HG03565 (cell line): ENCODE data around the gene GLG1.
"Not testable (repeated sequence)": the region's sequence is repeated elsewhere in the genome, so short reads cannot be mapped to it uniquely, and the experiment has no call there.

Source experiments
- ATAC-seq: cut with Tn5 transposase; IDR thresholded peaks from one replicate; pipeline ENCODE4 v1.9.1; 2021; ENCODE audit warnings: mild to moderate bottlenecking, moderate library complexity; ENCODE audit not compliant: unreplicated experiment

Gene GLG1

GRCh38 chr16:74412775-74413390 is 194.0 kb downstream of the GLG1 start:
- not testable (repeated sequence) for ATAC-seq

- not testable (repeated sequence) for ATAC-seq
Observed at GRCh38 chr16:74412138-74412774, 194.7 kb downstream of the GLG1 start.

- ATAC-seq: not testable (repeated sequence)
Observed at GRCh38 chr16:74410981-74411380, 195.9 kb downstream of the GLG1 start.

- not testable (repeated sequence) for ATAC-seq
Observed at GRCh38 chr16:74410057-74410957, 196.6 kb downstream of the GLG1 start.

- ATAC-seq: not testable (repeated sequence)
Observed at GRCh38 chr16:74409185-74409981, 197.5 kb downstream of the GLG1 start.

- not testable (repeated sequence) for ATAC-seq
Observed at GRCh38 chr16:74407362-74407705, 199.6 kb downstream of the GLG1 start.

GRCh38 chr16:74406600-74407361 is 200.1 kb downstream of the GLG1 start:
- not testable (repeated sequence) for ATAC-seq

GRCh38 chr16:74404148-74404933 is 202.6 kb downstream of the GLG1 start:
- ATAC-seq: not testable (repeated sequence)

- not testable (repeated sequence) for ATAC-seq
Observed at GRCh38 chr16:74400238-74400637, 206.7 kb downstream of the GLG1 start.

GRCh38 chr16:74398212-74398895 is 208.6 kb downstream of the GLG1 start:
- ATAC-seq: not testable (repeated sequence)
